Spleen (tissue), 11 donors: ENCODE results near the gene CCDC47. TPM values are rescaled to one million over a fixed set of nuclear protein-coding genes. Genes with fewer than 3 reads are reported as not detected.

Experiments used
- DNase-seq: peaks from one replicate; pipeline ENCODE4 v3.0.0-alpha.2; 2020
- H3K27ac ChIP-seq, 8 donors: fragments of 200-600 bp; sonication (generic) in 7 of 8; 1 replicate in 4 of 8; 2 replicates in 4 of 8; pipeline versions ENCODE4 v1.5.0 to v1.8.0; 2016 to 2021; ENCODE audit warnings: inconsistent platforms in 4 of 8, mild to moderate bottlenecking in 4 of 8, moderate library complexity in 1 of 8
- H3K27me3 ChIP-seq, 7 donors: fragments of 200-600 bp; sonication (generic) in 6 of 7; replicated peaks in 1 of 7; 1 replicate in 4 of 7; 2 replicates in 3 of 7; pipeline versions ENCODE4 v1.5.0 to v1.8.0; 2016 to 2021; ENCODE audit warnings: inconsistent platforms in 3 of 7, mild to moderate bottlenecking in 1 of 7
- H3K36me3 ChIP-seq, 6 donors: fragments of 200-600 bp; sonication (generic) in 5 of 6; 1 replicate in 4 of 6; 2 replicates in 2 of 6; pipeline versions ENCODE4 v1.5.0 to v1.8.0; 2016 to 2021; ENCODE audit warnings: inconsistent platforms in 2 of 6
- H3K4me1 ChIP-seq, 6 donors: fragments of 200-600 bp; sonication (generic) in 5 of 6; 1 replicate in 3 of 6; 2 replicates in 3 of 6; pipeline versions ENCODE4 v1.5.0 to v1.8.0; 2016 to 2021; ENCODE audit warnings: inconsistent platforms in 3 of 6
- H3K4me3 ChIP-seq, 8 donors: fragments of 200-600 bp; sonication (generic) in 7 of 8; 1 replicate in 4 of 8; 2 replicates in 4 of 8; pipeline versions ENCODE4 v1.5.0 to v1.8.0; 2016 to 2021; ENCODE audit warnings: inconsistent platforms in 4 of 8, mild to moderate bottlenecking in 4 of 8, moderate library complexity in 2 of 8
- H3K9me3 ChIP-seq, 8 donors: fragments of 200-600 bp; sonication (generic) in 7 of 8; 1 replicate in 4 of 8; 2 replicates in 4 of 8; pipeline versions ENCODE4 v1.5.0 to v1.8.0; 2016 to 2021; ENCODE audit warnings: inconsistent platforms in 4 of 8
- POLR2A ChIP-seq, 3 donors: fragments of 450-650 bp; IDR thresholded peaks; one replicate each; pipeline ENCODE4 v1.5.1; 2017; ENCODE audit warnings: antibody characterized with exemption in 3 of 3, mild to moderate bottlenecking in 1 of 3
- POLR2AphosphoS5 ChIP-seq, 3 donors: sonication (generic); formaldehyde crosslinking; IDR thresholded peaks; one replicate each; pipeline ENCODE4 v1.5.1; 2017; ENCODE audit warnings: antibody characterized with exemption in 3 of 3
- WGBS, 5 donors: extraction: QIAGEN DNeasy Blood & Tissue Kit in 3 of 5; methylation state at CpG; one replicate each; pipeline versions ENCODE4 v1.1.5 to v1.1.7; 2013 to 2018; 5-methylcytosine and 5-hydroxymethylcytosine counted together
- intact Hi-C: fragments of 100-400 bp; cut with DNase I; formaldehyde crosslinking; loops from one replicate; pipeline ENCODE4 v1.15.0; 2023; ENCODE audit warnings: low total_unique reads
- polyA plus RNA-seq, 3 donors: library from polyadenylated mRNA; stranded (reverse); fragments of 200-250 nt; gene quantifications; one replicate each; pipeline ENCODE4 v1.2.1, GENCODE V29; 2013
- total RNA-seq, 7 donors: library from RNA; depleted of rRNA in 3 of 7; stranded (reverse); fragments of >200 nt in 3 of 7; fragmentation: NEBNext Ultra II Directional in 4 of 7; extraction: Animal tissue kit (Norgen Biotek cat#: 25700) in 4 of 7; gene quantifications; one replicate each; pipeline versions ENCODE4 v1.1.0 to v1.2.1, GENCODE V29; 2016 to 2021
- TF ChIP-seq, protein P1 (sequence below), 11 experiments: fragments of 200-600 bp in 7 of 11; fragments of 450-650 bp in 4 of 11; sonication (generic) in 4 of 11; IDR thresholded peaks in 8 of 11; conservative IDR thresholded peaks in 3 of 11; 1 replicate in 7 of 11; 2 replicates in 4 of 11; pipeline versions ENCODE4 v1.4.0 to v1.8.0; 2016 to 2021; ENCODE audit warnings: antibody characterized with exemption in 11 of 11, inconsistent platforms in 4 of 11, mild to moderate bottlenecking in 1 of 11
- donor health status: healthy with polysubstance abuse.
- donor health status: DM: no; HTN: no; CAD: no; lungs with moderate emphysema.
- donor health status: DM: no; HTN: no; CAD: no.
- donor health status: Bipolar disorder and iron deficiency.
- donor health status: healthy.
- donor health status: DM: no; HTN: no; CAD: no.
- donor health status: DM: yes; HTN: yes; CAD: no.

The CCDC47 gene
- total and polyA plus RNA-seq, 10 donors = 8.9 to 74.0 (median 51.5) TPM

DNA sequence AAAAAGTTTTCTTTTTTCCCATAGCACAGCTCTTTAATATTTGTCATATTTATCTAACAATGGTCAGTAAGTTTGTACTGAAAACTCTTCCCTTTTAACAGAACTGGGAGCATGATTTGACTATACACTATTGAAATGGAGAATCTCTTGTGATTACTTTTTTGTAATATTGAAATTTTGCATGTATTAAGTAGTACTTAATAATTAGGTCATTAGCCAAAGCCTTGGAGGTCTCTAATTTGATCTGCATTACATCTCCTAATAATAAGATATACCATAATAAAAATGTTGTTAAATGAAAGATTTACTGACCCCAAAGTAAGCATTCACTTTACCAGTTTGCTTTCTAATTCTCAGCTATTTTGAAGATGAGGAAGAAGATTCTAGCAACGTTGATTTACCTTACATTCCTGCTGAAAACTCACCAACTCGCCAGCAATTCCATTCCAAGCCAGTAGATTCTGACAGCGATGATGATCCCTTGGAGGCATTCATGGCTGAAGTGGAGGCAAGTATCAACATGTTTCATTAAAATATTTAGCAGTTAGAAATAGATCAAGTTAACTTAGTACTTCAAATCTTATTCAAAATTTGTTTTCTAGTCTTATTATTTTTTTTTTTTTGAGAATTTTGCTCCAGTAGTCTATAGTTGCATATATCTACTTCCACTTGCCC lies 18.8 kb upstream of the CCDC47 start:
- Histone ChIP-seq H3K9me3 (no peaks in the 10 kb centered on the region), H3K36me3 (peaks cover 10 to 100% (median 97%) of the 10 kb centered on the region in 6 donors), H3K4me3 (no peak overlapping the region), H3K27me3 (no peaks in the 10 kb centered on the region), H3K27ac (no peak overlapping the region), H3K4me1 (peaks cover 0 to 12% (median 0%) of the 10 kb centered on the region in 6 donors)
- no peak for TF ChIP-seq POLR2AphosphoS5 (IDR thresholded peaks at IDR 0.05)
- no peak for TF ChIP-seq POLR2A (IDR thresholded peaks at IDR 0.05)
- TF ChIP-seq, protein P1, sequence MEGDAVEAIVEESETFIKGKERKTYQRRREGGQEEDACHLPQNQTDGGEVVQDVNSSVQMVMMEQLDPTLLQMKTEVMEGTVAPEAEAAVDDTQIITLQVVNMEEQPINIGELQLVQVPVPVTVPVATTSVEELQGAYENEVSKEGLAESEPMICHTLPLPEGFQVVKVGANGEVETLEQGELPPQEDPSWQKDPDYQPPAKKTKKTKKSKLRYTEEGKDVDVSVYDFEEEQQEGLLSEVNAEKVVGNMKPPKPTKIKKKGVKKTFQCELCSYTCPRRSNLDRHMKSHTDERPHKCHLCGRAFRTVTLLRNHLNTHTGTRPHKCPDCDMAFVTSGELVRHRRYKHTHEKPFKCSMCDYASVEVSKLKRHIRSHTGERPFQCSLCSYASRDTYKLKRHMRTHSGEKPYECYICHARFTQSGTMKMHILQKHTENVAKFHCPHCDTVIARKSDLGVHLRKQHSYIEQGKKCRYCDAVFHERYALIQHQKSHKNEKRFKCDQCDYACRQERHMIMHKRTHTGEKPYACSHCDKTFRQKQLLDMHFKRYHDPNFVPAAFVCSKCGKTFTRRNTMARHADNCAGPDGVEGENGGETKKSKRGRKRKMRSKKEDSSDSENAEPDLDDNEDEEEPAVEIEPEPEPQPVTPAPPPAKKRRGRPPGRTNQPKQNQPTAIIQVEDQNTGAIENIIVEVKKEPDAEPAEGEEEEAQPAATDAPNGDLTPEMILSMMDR (IDR thresholded peaks at IDR 0.05 in 8 of 11, conservative IDR thresholded peaks at IDR 0.05 in 3 of 11) = no peak
- intact Hi-C loops = no loop called here
- WGBS, 5 donors = 83 to 94% (median 91%) methylated on average over 3 of the region's 3 CpGs
- no peak for DNase-seq

DNA sequence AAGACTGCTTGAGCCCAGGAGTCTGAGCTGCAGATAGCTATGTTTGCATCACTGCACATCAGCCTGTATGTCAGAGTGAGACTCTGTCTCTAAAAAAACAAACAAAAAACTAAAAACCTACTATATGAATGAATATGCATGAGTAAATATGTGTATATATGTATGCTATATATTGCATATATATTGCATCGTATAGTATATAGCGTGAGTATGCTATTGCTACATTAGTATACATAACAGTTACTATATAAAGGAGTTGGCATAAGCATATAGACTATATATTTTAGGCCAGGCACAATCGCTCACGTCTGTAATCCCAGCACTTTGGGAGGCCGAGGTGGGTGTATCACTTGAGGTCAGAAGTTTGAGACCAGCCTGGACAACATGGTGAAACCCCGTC lies 16.7 kb upstream of the CCDC47 start:
- 90 to 96% (median 95%) methylated on average over 6 of the region's 6 CpGs for WGBS, 5 donors
- Histone ChIP-seq H3K4me3 (no peak overlapping the region), H3K27ac (no peak overlapping the region), H3K36me3 (peaks cover 8 to 99% (median 82%) of the 10 kb centered on the region in 6 donors), H3K27me3 (no peaks in the 10 kb centered on the region), H3K9me3 (no peaks in the 10 kb centered on the region), H3K4me1 (peaks cover 0 to 30% (median 0%) of the 10 kb centered on the region in 6 donors)
- intact Hi-C loops = no loop called here
- DNase-seq = no peak
- no peak for TF ChIP-seq POLR2A (IDR thresholded peaks at IDR 0.05)
- TF ChIP-seq POLR2AphosphoS5 (IDR thresholded peaks at IDR 0.05) = no peak

DNA sequence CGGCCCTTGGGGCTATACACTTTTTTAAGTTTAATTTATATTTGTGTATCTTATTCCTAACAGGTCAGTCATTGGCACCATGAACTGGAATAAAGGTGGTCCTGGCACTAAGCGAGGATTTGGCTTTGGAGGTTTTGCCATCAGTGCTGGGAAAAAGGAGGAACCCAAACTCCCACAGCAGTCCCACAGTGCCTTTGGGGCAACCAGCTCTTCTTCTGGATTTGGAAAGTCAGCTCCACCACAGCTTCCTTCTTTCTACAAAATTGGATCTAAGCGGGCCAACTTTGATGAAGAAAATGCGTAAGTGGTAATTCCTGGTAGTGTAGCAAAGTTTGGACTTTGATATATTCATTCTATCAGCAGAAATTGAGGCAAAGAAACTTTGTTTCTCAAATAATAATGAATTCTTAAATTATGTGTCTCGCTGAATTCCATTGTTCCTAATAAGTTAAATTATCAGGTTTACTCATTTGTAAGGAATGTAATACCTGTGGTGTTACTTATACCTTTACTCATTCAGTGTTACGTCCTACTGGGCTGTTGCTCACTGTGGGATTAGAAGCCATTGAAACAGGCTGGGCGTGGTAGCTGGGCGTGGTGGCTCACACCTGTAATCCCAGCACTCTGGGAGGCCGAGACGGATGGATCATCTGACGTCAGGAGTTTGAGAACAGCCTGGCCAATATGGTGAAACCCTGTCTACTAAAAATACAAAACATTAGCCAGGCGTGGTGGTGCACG lies 13.7 kb upstream of the CCDC47 start:
- H3K27me3 ChIP-seq = no peaks in the 10 kb centered on the region
- H3K27ac ChIP-seq = no peak overlapping the region
- no peak overlapping the region for H3K4me3 ChIP-seq
- no peak for TF ChIP-seq POLR2AphosphoS5 (IDR thresholded peaks at IDR 0.05)
- TF ChIP-seq POLR2A (IDR thresholded peaks at IDR 0.05) = no peak
- TF ChIP-seq, protein P1 (IDR thresholded peaks at IDR 0.05 in 8 of 11, conservative IDR thresholded peaks at IDR 0.05 in 3 of 11) = no peak
- intact Hi-C loops = no loop called here
- H3K36me3 ChIP-seq = peaks cover 4 to 96% (median 56%) of the 10 kb centered on the region in 6 donors
- no peak for DNase-seq
- WGBS, 5 donors = 93 to 96% (median 94%) methylated on average over 13 of the region's 13 CpGs
- H3K4me1 ChIP-seq = peaks cover 0 to 59% (median 18%) of the 10 kb centered on the region in 6 donors
- H3K9me3 ChIP-seq = no peaks in the 10 kb centered on the region

DNA sequence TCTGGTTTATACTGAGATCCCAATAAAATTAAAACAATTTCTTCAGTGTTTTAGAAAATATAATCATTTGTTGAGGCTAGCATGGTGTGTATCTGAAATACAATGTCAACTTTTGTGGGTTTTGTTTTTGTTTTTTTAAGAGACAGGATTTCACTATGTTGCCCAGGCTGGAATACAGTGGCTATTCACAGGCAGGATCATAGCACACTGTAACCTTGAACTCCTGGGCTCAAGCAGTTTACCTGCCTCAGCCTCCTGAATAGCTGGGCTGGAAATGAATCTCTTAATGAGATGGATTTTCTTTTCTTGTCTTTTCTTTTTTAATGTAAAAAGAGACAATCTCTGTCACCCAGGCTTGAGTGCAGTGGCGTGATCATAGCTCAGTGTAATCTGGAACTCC lies 12.7 kb upstream of the CCDC47 start:
- intact Hi-C loops = no loop called here
- Histone ChIP-seq H3K27ac (no peak overlapping the region), H3K9me3 (no peaks in the 10 kb centered on the region), H3K27me3 (no peaks in the 10 kb centered on the region), H3K4me1 (peaks cover under 1 to 61% (median 23%) of the 10 kb centered on the region in 6 donors), H3K36me3 (peaks cover 4 to 96% (median 47%) of the 10 kb centered on the region in 6 donors), H3K4me3 (no peak overlapping the region)
- 96 to 100% (median 100%) methylated on average over 1 of the region's 1 CpG for WGBS, 5 donors
- DNase-seq = no peak
- TF ChIP-seq, protein P1 (IDR thresholded peaks at IDR 0.05 in 8 of 11, conservative IDR thresholded peaks at IDR 0.05 in 3 of 11) = no peak
- TF ChIP-seq POLR2AphosphoS5 (IDR thresholded peaks at IDR 0.05) (no peak), POLR2A (IDR thresholded peaks at IDR 0.05) (no peak)
